Left ventricle myocardium inferior (tissue), 1 donor: ENCODE measurements around the gene TRAF1. TPM values are rescaled to one million over a fixed set of nuclear protein-coding genes. Genes with fewer than 3 reads are reported as not detected.

Source experiments
- DNase-seq: peaks from one replicate; pipeline ENCODE4 v3.0.0-alpha.2; 2020
- H3K27ac ChIP-seq: fragments of 200-600 bp; replicated peaks from 2 replicates; pipeline ENCODE4 v1.8.0; 2021
- H3K27me3 ChIP-seq: fragments of 200-600 bp; 2 replicates; pipeline ENCODE4 v1.8.0; 2021; ENCODE audit warnings: low read depth
- H3K36me3 ChIP-seq: fragments of 200-600 bp; 2 replicates; pipeline ENCODE4 v1.8.0; 2021
- H3K4me1 ChIP-seq: fragments of 200-600 bp; 2 replicates; pipeline ENCODE4 v1.8.0; 2021
- H3K4me3 ChIP-seq: fragments of 200-600 bp; 2 replicates; pipeline ENCODE4 v1.8.0; 2021; ENCODE audit warnings: mild to moderate bottlenecking, moderate library complexity
- H3K9me3 ChIP-seq: fragments of 200-600 bp; replicated peaks from 2 replicates; pipeline ENCODE4 v1.8.0; 2021
- intact Hi-C: fragments of 100-400 bp; cut with micrococcal nuclease; formaldehyde crosslinking; loops from one replicate; pipeline ENCODE4 v1.11.0; 2022
- total RNA-seq: library from RNA; stranded (reverse); fragmentation: NEBNext Ultra II Directional; extraction: Animal tissue kit (Norgen Biotek cat#: 25700); gene quantifications from one replicate; pipeline ENCODE4 v1.2.1, GENCODE V29; 2021
- TF ChIP-seq, protein P1 (sequence below): fragments of 200-600 bp; IDR thresholded peaks from 2 replicates; pipeline ENCODE4 v1.8.0; 2021; ENCODE audit warnings: antibody characterized with exemption, mild to moderate bottlenecking, borderline replicate concordance
- donor health status: DM: no; HTN: yes; CAD: no; lungs with severe emphysema.

TRAF1 gene
- total RNA-seq, 1 donor from 2014 or later, result 2.6 TPM

GRCh38 chr9:120951960-120952618 lies 25.5 kb upstream of the TRAF1 start:
- H3K27me3 ChIP-seq, result no peaks in the 10 kb centered on the region
- intact Hi-C loops, result no loop called here
- TF ChIP-seq, protein P1, sequence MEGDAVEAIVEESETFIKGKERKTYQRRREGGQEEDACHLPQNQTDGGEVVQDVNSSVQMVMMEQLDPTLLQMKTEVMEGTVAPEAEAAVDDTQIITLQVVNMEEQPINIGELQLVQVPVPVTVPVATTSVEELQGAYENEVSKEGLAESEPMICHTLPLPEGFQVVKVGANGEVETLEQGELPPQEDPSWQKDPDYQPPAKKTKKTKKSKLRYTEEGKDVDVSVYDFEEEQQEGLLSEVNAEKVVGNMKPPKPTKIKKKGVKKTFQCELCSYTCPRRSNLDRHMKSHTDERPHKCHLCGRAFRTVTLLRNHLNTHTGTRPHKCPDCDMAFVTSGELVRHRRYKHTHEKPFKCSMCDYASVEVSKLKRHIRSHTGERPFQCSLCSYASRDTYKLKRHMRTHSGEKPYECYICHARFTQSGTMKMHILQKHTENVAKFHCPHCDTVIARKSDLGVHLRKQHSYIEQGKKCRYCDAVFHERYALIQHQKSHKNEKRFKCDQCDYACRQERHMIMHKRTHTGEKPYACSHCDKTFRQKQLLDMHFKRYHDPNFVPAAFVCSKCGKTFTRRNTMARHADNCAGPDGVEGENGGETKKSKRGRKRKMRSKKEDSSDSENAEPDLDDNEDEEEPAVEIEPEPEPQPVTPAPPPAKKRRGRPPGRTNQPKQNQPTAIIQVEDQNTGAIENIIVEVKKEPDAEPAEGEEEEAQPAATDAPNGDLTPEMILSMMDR, result no peak
- no peak overlapping the region for H3K4me3 ChIP-seq
- no peaks in the 10 kb centered on the region for H3K36me3 ChIP-seq
- DNase-seq, result no peak
- peaks cover 7% of the 10 kb centered on the region for H3K4me1 ChIP-seq
- no peaks in the 10 kb centered on the region for H3K9me3 ChIP-seq
- no peak overlapping the region for H3K27ac ChIP-seq

DNA sequence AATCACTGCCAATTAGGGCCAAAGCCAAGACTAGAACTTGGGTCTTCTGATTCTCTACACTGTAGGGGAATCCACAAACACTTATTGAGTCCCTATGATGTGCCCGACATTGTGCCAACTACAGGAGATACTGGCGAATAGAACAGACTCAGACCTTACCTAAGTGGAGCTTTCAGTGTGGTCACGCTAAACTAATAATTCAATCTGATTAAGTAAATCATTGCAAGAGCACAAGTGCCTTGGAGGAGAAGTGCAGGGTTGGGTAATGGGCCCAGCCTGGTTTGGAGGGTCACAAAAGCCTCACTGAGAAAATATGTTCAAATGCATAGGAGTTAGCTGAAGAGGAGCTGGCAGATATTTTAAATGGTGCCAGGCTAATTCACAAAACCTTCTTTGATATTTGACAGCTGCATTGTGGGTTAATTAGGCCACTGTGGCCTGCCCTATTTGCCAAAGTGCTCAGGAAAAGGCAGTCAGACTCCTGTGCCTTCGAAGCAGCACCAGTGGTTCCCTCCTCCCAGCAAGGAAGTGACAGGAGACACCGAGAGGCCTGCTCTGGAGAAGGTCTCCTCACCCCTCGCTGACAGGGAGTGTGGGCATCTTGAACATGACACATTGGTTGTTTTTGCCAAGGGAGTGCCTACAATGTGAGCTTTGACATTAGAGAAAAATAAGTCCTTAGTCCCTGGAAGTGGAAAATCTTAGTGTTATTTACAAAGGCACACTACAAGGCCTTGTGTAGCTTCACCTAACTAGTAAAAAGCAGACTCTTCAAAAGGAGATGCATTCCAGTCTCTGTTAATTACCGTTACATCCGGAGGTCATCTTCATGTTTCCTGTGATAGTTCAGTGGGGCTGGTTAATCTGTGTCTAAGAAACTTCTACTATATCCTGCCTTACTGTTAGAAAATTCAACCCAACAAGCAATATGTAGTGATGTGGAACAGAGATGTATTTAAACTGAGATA lies 24.1 kb upstream of the TRAF1 start:
- no peaks in the 10 kb centered on the region for H3K9me3 ChIP-seq
- peaks cover 7% of the 10 kb centered on the region for H3K4me1 ChIP-seq
- H3K36me3 ChIP-seq, result no peaks in the 10 kb centered on the region
- intact Hi-C loops, result no loop called here
- DNase-seq, result no peak
- peak overlapping the region; percentile 21 for H3K27ac ChIP-seq
- TF ChIP-seq, protein P1, result no peak
- H3K4me3 ChIP-seq, result no peak overlapping the region
- no peaks in the 10 kb centered on the region for H3K27me3 ChIP-seq

DNA sequence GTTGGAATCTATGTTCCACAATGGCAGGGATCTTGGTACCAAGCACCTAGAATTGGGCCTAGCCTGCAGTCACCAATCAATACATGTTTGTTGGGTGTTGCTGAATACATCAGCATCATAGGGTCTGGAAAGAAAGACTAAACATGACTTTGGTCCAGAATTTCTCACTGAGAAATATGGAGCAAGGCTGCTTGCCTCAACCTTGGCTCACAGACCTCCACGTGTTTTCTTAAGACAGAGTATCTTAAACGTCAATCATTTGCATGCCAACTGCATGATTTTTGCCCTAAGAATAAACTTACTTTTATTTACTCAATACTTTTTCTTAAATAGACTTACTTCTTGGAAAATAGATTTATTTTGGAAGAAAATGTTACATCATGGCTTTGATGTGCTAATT lies 22.7 kb upstream of the TRAF1 start:
- Histone ChIP-seq H3K27ac (no peak overlapping the region), H3K27me3 (no peaks in the 10 kb centered on the region)
- intact Hi-C loops, result no loop called here

GRCh38 chr9:120948824-120949223 lies 22.2 kb upstream of the TRAF1 start:
- TF ChIP-seq, protein P1, result no peak

More for the DNA sequence above, 22.7 kb upstream of the TRAF1 start:
- no peaks in the 10 kb centered on the region for H3K9me3 ChIP-seq
- no peaks in the 10 kb centered on the region for H3K36me3 ChIP-seq
- H3K4me1 ChIP-seq, result peaks cover 7% of the 10 kb centered on the region
- no peak for DNase-seq
- H3K4me3 ChIP-seq, result no peak overlapping the region
- TF ChIP-seq, protein P1, result no peak

DNA sequence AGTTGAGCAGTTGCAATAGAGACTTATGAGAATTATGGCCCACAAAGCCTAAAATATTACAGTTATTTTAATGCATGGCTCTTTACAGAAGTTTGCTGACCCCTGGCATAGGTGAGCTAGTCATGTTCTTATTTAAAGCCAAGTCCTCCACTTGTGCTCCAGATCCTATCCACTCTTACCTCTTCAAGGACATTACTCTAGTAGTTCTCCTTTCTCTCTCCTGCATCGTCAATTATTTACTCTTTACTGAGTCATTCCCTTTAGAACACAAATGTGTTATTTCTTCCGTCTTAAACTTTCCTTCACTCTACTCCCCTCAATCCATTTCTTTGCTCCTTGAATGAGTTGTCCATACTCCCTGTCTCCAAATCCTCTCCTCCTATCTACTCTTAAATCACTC lies 20.6 kb upstream of the TRAF1 start:
- intact Hi-C loops, result no loop called here
- Histone ChIP-seq H3K4me3 (no peak overlapping the region), H3K27me3 (no peaks in the 10 kb centered on the region), H3K36me3 (no peaks in the 10 kb centered on the region), H3K9me3 (no peaks in the 10 kb centered on the region), H3K4me1 (peaks cover 14% of the 10 kb centered on the region), H3K27ac (no peak overlapping the region)
- no peak for DNase-seq
- TF ChIP-seq, protein P1, result no peak

More at GRCh38 chr9:120948824-120949223, 22.2 kb upstream of the TRAF1 start:
- no peak overlapping the region for H3K4me3 ChIP-seq
- intact Hi-C loops, result no loop called here
- peaks cover 7% of the 10 kb centered on the region for H3K4me1 ChIP-seq
- H3K9me3 ChIP-seq, result no peaks in the 10 kb centered on the region
- no peaks in the 10 kb centered on the region for H3K27me3 ChIP-seq
- no peak overlapping the region for H3K27ac ChIP-seq
- no peak for DNase-seq
- H3K36me3 ChIP-seq, result no peaks in the 10 kb centered on the region
